Measurements from ENCODE around the gene SPATA2L.
"Not testable (repeated sequence)": the region's sequence is repeated elsewhere in the genome, so short reads cannot be mapped to it uniquely, and the experiment has no call there.

The SPATA2L gene

GRCh38 chr16:89700649-89701424 is 668 bp downstream of the SPATA2L start:
- TF ChIP-seq CTCF (IDR thresholded peaks at IDR 0.05; ENCODE audit: low read length), result peak; percentile 16; the same call in 1 of the 2 replicates
- TF ChIP-seq EZH2 (optimal IDR thresholded peaks at IDR 0.05; ENCODE audit: low read depth, low read length), result no peak
- H2AFZ ChIP-seq (ENCODE audit: low read length), result no peak overlapping the region
- peaks cover 6% of the 10 kb centered on the region; the same call in 1 of the 2 replicates for H3F3A ChIP-seq (ENCODE audit: insufficient read depth, low read length)
- H3K4me3 ChIP-seq (ENCODE audit: low read length), result peak overlapping the region; percentile 62
- H3K9me3 ChIP-seq (replicated peaks; ENCODE audit: insufficient read depth, low read length), result no peaks in the 10 kb centered on the region
- H3K4me2 ChIP-seq (ENCODE audit: low read depth, low read length), result peak overlapping the region; percentile 78
- H3K79me2 ChIP-seq (ENCODE audit: low read length), result no peaks in the 10 kb centered on the region; the same call in 1 of the 2 replicates
- H3K9ac ChIP-seq (ENCODE audit: low read length), result peak overlapping the region; percentile 75
- peak; percentile 63 for DNase-seq
- peak overlapping the region; percentile 86 for H3K27ac ChIP-seq (ENCODE audit: low read length)
- no peaks in the 10 kb centered on the region for H4K20me1 ChIP-seq (ENCODE audit: insufficient read depth, low read length)
- H3K9me2 ChIP-seq (replicated peaks; ENCODE audit: insufficient read depth, low read length), result no peaks in the 10 kb centered on the region
- 0 out of 2 replicates have a peak, but pooled peaks cover 3% of the 10 kb centered on the region for H3K4me1 ChIP-seq (ENCODE audit: low read length)
- no peaks in the 10 kb centered on the region for H3K27me3 ChIP-seq (replicated peaks; ENCODE audit: insufficient read depth, low read length)
- no peaks in the 10 kb centered on the region for H3K36me3 ChIP-seq (replicated peaks; ENCODE audit: insufficient read depth, low read length)

GRCh38 chr16:89700100-89700648 is 1.3 kb downstream of the SPATA2L start:
- H3K27ac ChIP-seq (ENCODE audit: low read length), result peak overlapping the region; percentile 86
- H4K20me1 ChIP-seq (ENCODE audit: insufficient read depth, low read length), result no peaks in the 10 kb centered on the region
- H3K4me3 ChIP-seq (ENCODE audit: low read length), result peak overlapping the region; percentile 62
- H3F3A ChIP-seq (ENCODE audit: insufficient read depth, low read length), result peaks cover 6% of the 10 kb centered on the region; the same call in 1 of the 2 replicates
- no peak overlapping the region for H2AFZ ChIP-seq (ENCODE audit: low read length)
- H3K4me1 ChIP-seq (ENCODE audit: low read length), result 0 out of 2 replicates have a peak, but pooled peaks cover 3% of the 10 kb centered on the region
- H3K27me3 ChIP-seq (replicated peaks; ENCODE audit: insufficient read depth, low read length), result no peaks in the 10 kb centered on the region
- peak; percentile 96 for DNase-seq
- no peaks in the 10 kb centered on the region for H3K9me2 ChIP-seq (replicated peaks; ENCODE audit: insufficient read depth, low read length)
- no peaks in the 10 kb centered on the region for H3K9me3 ChIP-seq (replicated peaks; ENCODE audit: insufficient read depth, low read length)
- H3K4me2 ChIP-seq (ENCODE audit: low read depth, low read length), result peak overlapping the region; percentile 78
- H3K36me3 ChIP-seq (replicated peaks; ENCODE audit: insufficient read depth, low read length), result no peaks in the 10 kb centered on the region
- peak overlapping the region; percentile 75 for H3K9ac ChIP-seq (ENCODE audit: low read length)
- TF ChIP-seq CTCF (IDR thresholded peaks at IDR 0.05; ENCODE audit: low read length) (peak; percentile 53), EZH2 (optimal IDR thresholded peaks at IDR 0.05; ENCODE audit: low read depth, low read length) (no peak)
- H3K79me2 ChIP-seq (ENCODE audit: low read length), result no peaks in the 10 kb centered on the region; the same call in 1 of the 2 replicates

- not testable (repeated sequence) for DNase-seq; H3K4me3 ChIP-seq (ENCODE audit: low read length); H3K27ac ChIP-seq (ENCODE audit: low read length); H3K27me3 ChIP-seq (replicated peaks; ENCODE audit: insufficient read depth, low read length); H3K9ac ChIP-seq (ENCODE audit: low read length); H3K9me2 ChIP-seq (replicated peaks; ENCODE audit: insufficient read depth, low read length); H3K79me2 ChIP-seq (ENCODE audit: low read length); H3K9me3 ChIP-seq (replicated peaks; ENCODE audit: insufficient read depth, low read length); H3K4me1 ChIP-seq (ENCODE audit: low read length); H4K20me1 ChIP-seq (ENCODE audit: insufficient read depth, low read length); H3F3A ChIP-seq (ENCODE audit: insufficient read depth, low read length); H3K36me3 ChIP-seq (replicated peaks; ENCODE audit: insufficient read depth, low read length); H2AFZ ChIP-seq (ENCODE audit: low read length)
- H3K4me2 ChIP-seq (ENCODE audit: low read depth, low read length), result peak overlapping the region; percentile 55
These were observed 1.8 kb downstream of the SPATA2L start for GRCh38 chr16:89699629-89700099.

GRCh38 chr16:89698717-89699116 is 2.8 kb downstream of the SPATA2L start:
- not testable (repeated sequence) for H3K4me2 ChIP-seq (ENCODE audit: low read depth, low read length); H3K79me2 ChIP-seq (ENCODE audit: low read length); H3K9ac ChIP-seq (ENCODE audit: low read length); H3K27ac ChIP-seq (ENCODE audit: low read length); H2AFZ ChIP-seq (ENCODE audit: low read length); H3F3A ChIP-seq (ENCODE audit: insufficient read depth, low read length); H3K9me3 ChIP-seq (replicated peaks; ENCODE audit: insufficient read depth, low read length); H3K27me3 ChIP-seq (replicated peaks; ENCODE audit: insufficient read depth, low read length); H3K4me3 ChIP-seq (ENCODE audit: low read length); H3K4me1 ChIP-seq (ENCODE audit: low read length); H3K36me3 ChIP-seq (replicated peaks; ENCODE audit: insufficient read depth, low read length); DNase-seq; H4K20me1 ChIP-seq (ENCODE audit: insufficient read depth, low read length); H3K9me2 ChIP-seq (replicated peaks; ENCODE audit: insufficient read depth, low read length)

Measured in MM.1S (cell line).